K562 (cell line): ENCODE data around the gene TRPM8. TPM values are rescaled to one million over a fixed set of nuclear protein-coding genes. Genes with fewer than 3 reads are reported as not detected.

ENCODE experiments used
- ATAC-seq: fragments of 200-7000 bp; cut with Tn5 transposase; 3 replicates; pipeline ENCODE4 v1.9.1; 2020; ENCODE audit warnings: moderate library complexity
- BruUV-seq: library from RNA; stranded (reverse); fragments of 400-500 nt; replicated peaks from 2 replicates; lab custom pipeline; 2021; lab: Mats Ljungman, UMichigan
- CTCF ChIA-PET: fragments of 300-600 bp; formaldehyde crosslinking; extraction: SDS; loops from one replicate; lab custom pipeline; 2021; ENCODE audit warnings: low intra/inter-chr PET ratio; lab: Yijun Ruan, JAX
- POLR2A ChIA-PET: fragments of 300-600, 350-650 bp; sonication (Branson Sonifier 250); formaldehyde crosslinking; extraction: SDS; loops from one replicate; lab custom pipeline; 2021; ENCODE audit warnings: antibody characterized with exemption, inconsistent platforms; lab: Yijun Ruan, JAX
- DNase-seq, 4 experiments: peaks; one replicate each; pipeline versions ENCODE4 v3.0.0 to v3.0.0-alpha.2; 2011 to 2018; ENCODE audit warnings: low spot score in 3 of 4, mixed read lengths in 3 of 4; ENCODE audit errors: extremely low read depth in 1 of 4
- FAIRE-seq: peaks from 2 replicates; lab custom pipeline; 2011; peaks lifted over from hg19 to GRCh38; lab: Jason Lieb, UNC
- H2AFZ ChIP-seq: 2 replicates; pipeline ENCODE4 v1.6.0; 2011; ENCODE audit warnings: low read depth, low read length, control low read depth, inconsistent platforms
- H3K27ac ChIP-seq: fragments of 200-600 bp; 3 replicates; pipeline ENCODE4 v1.8.0; 2011; ENCODE audit warnings: low read depth, mild to moderate bottlenecking, control low read depth, inconsistent platforms, low read length, moderate library complexity, mixed read lengths; ENCODE audit errors: extremely low read depth
- H3K27me3 ChIP-seq, 2 experiments: fragments of 300-600 bp in 1 of 2; 2 replicates in 1 of 2; 3 replicates in 1 of 2; pipeline versions ENCODE4 v1.6.0 to v1.8.0; 2011; ENCODE audit warnings: inconsistent platforms in 2 of 2, low read length in 2 of 2, mild to moderate bottlenecking in 1 of 2, mixed read lengths in 1 of 2, moderate library complexity in 1 of 2; ENCODE audit not compliant: control insufficient read depth in 2 of 2, insufficient read depth in 2 of 2
- H3K36me3 ChIP-seq: fragments of 300-600 bp; 3 replicates; pipeline ENCODE4 v1.8.0; 2011; ENCODE audit warnings: mild to moderate bottlenecking, low read length, inconsistent platforms; ENCODE audit not compliant: control insufficient read depth, insufficient read depth
- H3K4me1 ChIP-seq, 2 experiments: fragments of 200-600 bp in 1 of 2; replicated peaks in 1 of 2; 2 replicates in 1 of 2; 3 replicates in 1 of 2; pipeline versions ENCODE4 v1.5.1 to v1.8.0; 2011; ENCODE audit warnings: inconsistent platforms in 2 of 2, low read length in 2 of 2, mild to moderate bottlenecking in 1 of 2, mixed read lengths in 1 of 2, moderate library complexity in 1 of 2; ENCODE audit not compliant: control insufficient read depth in 2 of 2, insufficient read depth in 2 of 2
- H3K4me2 ChIP-seq: 2 replicates; pipeline ENCODE4 v1.6.1; 2011; ENCODE audit warnings: low read length, control low read depth, inconsistent platforms, mixed read lengths; ENCODE audit not compliant: insufficient read depth
- H3K4me3 ChIP-seq: fragments of 200-600 bp; sonication (generic), shearing (Covaris generic); 2 replicates; pipeline ENCODE4 v1.5.1; 2016; ENCODE audit warnings: control low read depth, inconsistent platforms
- H3K79me2 ChIP-seq: fragments of 200-600 bp; 3 replicates; pipeline ENCODE4 v1.8.0; 2011; ENCODE audit warnings: low read length, inconsistent platforms; ENCODE audit not compliant: control insufficient read depth, insufficient read depth
- H3K9ac ChIP-seq, 2 experiments: 2 replicates each; pipeline versions ENCODE4 v1.6.0 to v1.6.1; 2011; ENCODE audit warnings: low read depth in 2 of 2, low read length in 2 of 2, control low read depth in 1 of 2, inconsistent platforms in 1 of 2, mild to moderate bottlenecking in 1 of 2, mixed read lengths in 1 of 2; ENCODE audit not compliant: insufficient read depth in 1 of 2
- H3K9me1 ChIP-seq: one replicate; pipeline ENCODE4 v1.6.0; 2011; ENCODE audit warnings: inconsistent platforms, mild to moderate bottlenecking, low read length, moderate library complexity; ENCODE audit not compliant: control insufficient read depth, insufficient read depth
- H3K9me3 ChIP-seq: replicated peaks from 2 replicates; pipeline ENCODE4 v1.5.1; 2011; ENCODE audit warnings: low read depth, low read length, inconsistent platforms; ENCODE audit not compliant: control insufficient read depth, insufficient read depth
- H4K20me1 ChIP-seq: replicated peaks from 2 replicates; pipeline ENCODE4 v1.6.1; 2011; ENCODE audit warnings: low read length, inconsistent platforms, mixed read lengths; ENCODE audit not compliant: control insufficient read depth, insufficient read depth
- ESRRB ChIP-seq: fragments of 250-450 bp; sonication (Bioruptor Pico); IDR thresholded peaks from 2 replicates; pipeline ENCODE4 v1.5.0; 2020; ENCODE audit warnings: mild to moderate bottlenecking, moderate library complexity, borderline replicate concordance
- EWSR1 ChIP-seq: fragments of 450-650 bp; IDR thresholded peaks from 2 replicates; pipeline ENCODE4 v1.6.1; 2018; ENCODE audit warnings: borderline replicate concordance, mild to moderate bottlenecking, low read depth, moderate library complexity; ENCODE audit not compliant: partially characterized antibody
- HNRNPH1 ChIP-seq: fragments of 200-400 bp; formaldehyde crosslinking; optimal IDR thresholded peaks from 2 replicates; pipeline ENCODE3; 2017; ENCODE audit warnings: low read depth, mild to moderate bottlenecking, low read length, moderate library complexity
- KAT8 ChIP-seq: fragments of 450-650 bp; IDR thresholded peaks from 2 replicates; pipeline ENCODE4 v1.6.1; 2016; ENCODE audit warnings: low read depth, mild to moderate bottlenecking
- MAX ChIP-seq: sonication (generic); formaldehyde crosslinking; IDR thresholded peaks from 2 replicates; pipeline ENCODE4 v1.9.0; 2022; ENCODE audit warnings: mild to moderate bottlenecking, missing genetic modification reagents
- NFIC ChIP-seq: fragments of 450-650 bp; IDR thresholded peaks from 2 replicates; pipeline ENCODE4 v1.6.1; 2017; ENCODE audit warnings: mild to moderate bottlenecking, inconsistent platforms
- PHF8 ChIP-seq: fragments of 200-600 bp; sonication (generic); IDR thresholded peaks from 2 replicates; pipeline ENCODE4 v1.6.1; 2012; ENCODE audit warnings: mixed run types, mild to moderate bottlenecking, inconsistent platforms, low read length, moderate library complexity, borderline replicate concordance
- RNF2 ChIP-seq: sonication (generic); IDR thresholded peaks from 2 replicates; pipeline ENCODE4 v1.6.1; 2016
- SNIP1 ChIP-seq: fragments of 450-650 bp; IDR thresholded peaks from 2 replicates; pipeline ENCODE4 v1.7.1; 2017; ENCODE audit warnings: low read depth, mild to moderate bottlenecking
- SOX6 ChIP-seq: fragments of 450-650 bp; IDR thresholded peaks from 2 replicates; pipeline ENCODE4 v1.6.1; 2014; ENCODE audit warnings: mild to moderate bottlenecking
- ZNF507 ChIP-seq: conservative IDR thresholded peaks from 2 replicates; pipeline ENCODE4 v1.6.1; 2017; ENCODE audit warnings: missing genetic modification characterization, missing compliant biosample characterization
- WGBS: fragments of 100-300 bp; shearing (Covaris generic); methylation state at CpG from one replicate; pipeline ENCODE4 v1.1.6; 2016; ENCODE audit warnings: low coverage, mixed read lengths; ENCODE audit not compliant: insufficient coverage; ENCODE audit errors: missing lambda C conversion rate; 5-methylcytosine and 5-hydroxymethylcytosine counted together
- in situ Hi-C: fragments of 300-500 bp; cut with MboI; formaldehyde crosslinking; loops from 4 replicates; pipeline ENCODE4 v1.15.0; 2018; ENCODE audit warnings: inconsistent platforms, mixed read lengths
- intact Hi-C: fragments of 100-400 bp; cut with micrococcal nuclease; formaldehyde crosslinking; loops from 2 replicates; pipeline ENCODE4 v1.14.2; 2022
- polyA plus RNA-seq, 8 experiments: library from polyadenylated mRNA; depleted of rRNA in 4 of 8; stranded (reverse) in 5 of 8; unstranded in 3 of 8; fragments of >200 nt; fragmentation: Nextera tagmentation in 2 of 8; fragmentation: Illumina TruSeq in 1 of 8; extraction: Ambion mirVana in 2 of 8; extraction: Trizol in 1 of 8; gene quantifications; 2 replicates each; pipeline versions ENCODE4 v1.2.1 to v1.2.3, GENCODE V29; 2011 to 2014; ENCODE audit warnings: inconsistent platforms in 1 of 8, missing spikeins in 1 of 8
- total RNA-seq, 7 experiments: library from RNA; depleted of rRNA in 6 of 7; stranded (reverse); fragments of >200 nt in 6 of 7; fragmentation: Illumina TruSeq in 2 of 7; extraction: Trizol in 2 of 7; gene quantifications; 2 replicates each; pipeline versions ENCODE4 v1.2.1 to v1.2.3, GENCODE V29; 2011 to 2021; ENCODE audit warnings: low replicate concordance in 1 of 7

TRPM8 gene
- total and polyA plus RNA-seq, 9 of the 15 experiments (the other 6 are each of a cell fraction or from before 2014, with no cell fraction given): not detected

GRCh38 chr2:233991196-233991595 is 74.0 kb downstream of the TRPM8 start:
- in situ Hi-C loops: no loop called here
- CTCF ChIA-PET: no interaction called here
- intact Hi-C loops: no loop called here
- Histone ChIP-seq H3K9me3 (no peaks in the 10 kb centered on the region), H3K79me2 (no peaks in the 10 kb centered on the region)
- TF ChIP-seq RNF2 (no peak), EWSR1 (no peak), ZNF507 (tag) (no peak), PHF8 (no peak), MAX (CRISPR knock-in tag) (no peak), SOX6 (no peak), KAT8 (no peak), HNRNPH1 (no peak), ESRRB (CRISPR knock-in tag) (no peak), NFIC (no peak), SNIP1 (no peak)
- TF ChIP-seq, all 486 proteins: peak for 0
- POLR2A ChIA-PET: no interaction called here
- H2AFZ ChIP-seq: no peak overlapping the region
- H3K4me1 ChIP-seq: no peaks in the 10 kb centered on the region
- H3K9me1 ChIP-seq: no peaks in the 10 kb centered on the region
- no peak overlapping the region for H3K9ac ChIP-seq
- no peak overlapping the region for H3K27ac ChIP-seq
- 0% methylated on average over 7 of the region's 7 CpGs for WGBS
- FAIRE-seq (no peak), ATAC-seq (no peak), DNase-seq (no peak)
- H3K4me2 ChIP-seq: no peak overlapping the region
- H3K27me3 ChIP-seq: no peaks in the 10 kb centered on the region
- no peaks in the 10 kb centered on the region for H4K20me1 ChIP-seq
- no TSS peak for BruUV-seq
- no peak overlapping the region for H3K4me3 ChIP-seq
- no peaks in the 10 kb centered on the region for H3K36me3 ChIP-seq
